ENCODE measurements around the gene CCBE1. TPM values are rescaled to one million over a fixed set of nuclear protein-coding genes. Genes with fewer than 3 reads are reported as not detected.

The CCBE1 gene
- total and polyA plus RNA-seq, 4 experiments from 2014 or later, result not detected

- no peak overlapping the region for H3K27ac Mint-ChIP-seq
- intact Hi-C loops (cut with micrococcal nuclease), result no loop called here
- no peaks in the 10 kb centered on the region for H3K4me1 Mint-ChIP-seq
- H3K4me3 Mint-ChIP-seq, result no peak overlapping the region
- ChIA-PET CTCF (ENCODE audit: partially characterized antibody) (no interaction called here), POLR2A (ENCODE audit: partially characterized antibody) (no interaction called here)
- H3K9me3 Mint-ChIP-seq, result peaks cover 0 to 3% (median 0%) of the 10 kb centered on the region in 8 donors
- H3K27ac ChIP-seq (ENCODE audit: low read depth, low read length), result no peak overlapping the region
- H3K27me3 ChIP-seq (ENCODE audit: insufficient read depth, low read length), result no peaks in the 10 kb centered on the region
- H3K4me3 ChIP-seq (ENCODE audit: low read length in 2 of 2), result no peak overlapping the region
- H3K27me3 Mint-ChIP-seq, result peaks cover 0 to under 1% of the 10 kb centered on the region in 2 donors
- DNase-seq, result no peak
- no peaks in the 10 kb centered on the region for H3K4me1 ChIP-seq (ENCODE audit: insufficient read depth, low read length)
- no peaks in the 10 kb centered on the region for H3K36me3 Mint-ChIP-seq
- H3K9me3 ChIP-seq (ENCODE audit: control insufficient read depth in 1 of 2, low read length in 2 of 2), result no peaks in the 10 kb centered on the region
- no peaks in the 10 kb centered on the region for H3K36me3 ChIP-seq (ENCODE audit: insufficient read depth, low read length)
These were observed 15.7 kb downstream of the CCBE1 start for GRCh38 chr18:59681521-59682004.

- CTCF ChIA-PET (ENCODE audit: partially characterized antibody), result no interaction called here
- no peaks in the 10 kb centered on the region for H3K27me3 ChIP-seq (ENCODE audit: insufficient read depth, low read length)
- no peaks in the 10 kb centered on the region for H3K36me3 Mint-ChIP-seq
- no peak overlapping the region for H3K27ac Mint-ChIP-seq
- intact Hi-C loops (cut with micrococcal nuclease), result no loop called here
- no peak for DNase-seq
- no peak overlapping the region for H3K4me3 ChIP-seq (ENCODE audit: low read length in 2 of 2)
- no peak overlapping the region for H3K27ac ChIP-seq (ENCODE audit: low read depth, low read length)
- no peaks in the 10 kb centered on the region for H3K4me1 ChIP-seq (ENCODE audit: insufficient read depth, low read length)
- peaks cover 0 to 3% (median 0%) of the 10 kb centered on the region in 8 donors for H3K9me3 Mint-ChIP-seq
- no peak overlapping the region for H3K4me3 Mint-ChIP-seq
- no peaks in the 10 kb centered on the region for H3K36me3 ChIP-seq (ENCODE audit: insufficient read depth, low read length)
- no peaks in the 10 kb centered on the region for H3K4me1 Mint-ChIP-seq
- POLR2A ChIA-PET (ENCODE audit: partially characterized antibody), result no interaction called here
- no peaks in the 10 kb centered on the region for H3K27me3 Mint-ChIP-seq
- H3K9me3 ChIP-seq (ENCODE audit: control insufficient read depth in 1 of 2, low read length in 2 of 2), result no peaks in the 10 kb centered on the region
These were observed 16.2 kb downstream of the CCBE1 start for GRCh38 chr18:59681051-59681450.

- ChIA-PET CTCF (ENCODE audit: partially characterized antibody) (no interaction called here), POLR2A (ENCODE audit: partially characterized antibody) (no interaction called here)
- intact Hi-C loops (cut with micrococcal nuclease), result no loop called here
- Histone ChIP-seq H3K4me3 (ENCODE audit: low read length in 2 of 2) (no peak overlapping the region), H3K27me3 (ENCODE audit: insufficient read depth, low read length) (no peaks in the 10 kb centered on the region), H3K27ac (ENCODE audit: low read depth, low read length) (no peak overlapping the region), H3K4me1 (ENCODE audit: insufficient read depth, low read length) (no peaks in the 10 kb centered on the region), H3K9me3 (ENCODE audit: control insufficient read depth in 1 of 2, low read length in 2 of 2) (no peaks in the 10 kb centered on the region), H3K36me3 (ENCODE audit: insufficient read depth, low read length) (no peaks in the 10 kb centered on the region)
- Mint-ChIP-seq H3K4me1 (no peaks in the 10 kb centered on the region), H3K27me3 (no peaks in the 10 kb centered on the region), H3K36me3 (no peaks in the 10 kb centered on the region), H3K27ac (no peak overlapping the region), H3K4me3 (no peak overlapping the region), H3K9me3 (peaks cover 0 to 2% (median 0%) of the 10 kb centered on the region in 8 donors)
- DNase-seq, result no peak
These were observed 21.9 kb downstream of the CCBE1 start for GRCh38 chr18:59675346-59675745.

- Mint-ChIP-seq H3K27me3 (no peaks in the 10 kb centered on the region), H3K27ac (no peak overlapping the region), H3K36me3 (no peaks in the 10 kb centered on the region), H3K4me1 (no peaks in the 10 kb centered on the region), H3K9me3 (peaks cover 0 to 2% (median 0%) of the 10 kb centered on the region in 8 donors), H3K4me3 (no peak overlapping the region)
- ChIA-PET POLR2A (ENCODE audit: partially characterized antibody) (no interaction called here), CTCF (ENCODE audit: partially characterized antibody) (no interaction called here)
- intact Hi-C loops (cut with micrococcal nuclease), result no loop called here
- H3K9me3 ChIP-seq (ENCODE audit: control insufficient read depth in 1 of 2, low read length in 2 of 2), result no peaks in the 10 kb centered on the region
- H3K27me3 ChIP-seq (ENCODE audit: insufficient read depth, low read length), result no peaks in the 10 kb centered on the region
- H3K27ac ChIP-seq (ENCODE audit: low read depth, low read length), result no peak overlapping the region
- no peak for DNase-seq
- H3K36me3 ChIP-seq (ENCODE audit: insufficient read depth, low read length), result no peaks in the 10 kb centered on the region
- H3K4me3 ChIP-seq (ENCODE audit: low read length in 2 of 2), result no peak overlapping the region
- H3K4me1 ChIP-seq (ENCODE audit: insufficient read depth, low read length), result no peaks in the 10 kb centered on the region
These were observed 22.3 kb downstream of the CCBE1 start for GRCh38 chr18:59674903-59675270.

GRCh38 chr18:59674186-59674902, 22.9 kb downstream of the CCBE1 start:
- Histone ChIP-seq H3K4me3 (ENCODE audit: low read length in 2 of 2) (no peak overlapping the region), H3K4me1 (ENCODE audit: insufficient read depth, low read length) (no peaks in the 10 kb centered on the region), H3K9me3 (ENCODE audit: control insufficient read depth in 1 of 2, low read length in 2 of 2) (no peaks in the 10 kb centered on the region), H3K27me3 (ENCODE audit: insufficient read depth, low read length) (no peaks in the 10 kb centered on the region), H3K36me3 (ENCODE audit: insufficient read depth, low read length) (no peaks in the 10 kb centered on the region), H3K27ac (ENCODE audit: low read depth, low read length) (no peak overlapping the region)
- intact Hi-C loops (cut with micrococcal nuclease), result no loop called here
- DNase-seq, result no peak
- Mint-ChIP-seq H3K27ac (no peak overlapping the region), H3K36me3 (no peaks in the 10 kb centered on the region), H3K27me3 (no peaks in the 10 kb centered on the region), H3K9me3 (peaks cover 0 to 2% (median 0%) of the 10 kb centered on the region in 8 donors), H3K4me1 (no peaks in the 10 kb centered on the region), H3K4me3 (no peak overlapping the region)
- ChIA-PET POLR2A (ENCODE audit: partially characterized antibody) (no interaction called here), CTCF (ENCODE audit: partially characterized antibody) (no interaction called here)

DNA sequence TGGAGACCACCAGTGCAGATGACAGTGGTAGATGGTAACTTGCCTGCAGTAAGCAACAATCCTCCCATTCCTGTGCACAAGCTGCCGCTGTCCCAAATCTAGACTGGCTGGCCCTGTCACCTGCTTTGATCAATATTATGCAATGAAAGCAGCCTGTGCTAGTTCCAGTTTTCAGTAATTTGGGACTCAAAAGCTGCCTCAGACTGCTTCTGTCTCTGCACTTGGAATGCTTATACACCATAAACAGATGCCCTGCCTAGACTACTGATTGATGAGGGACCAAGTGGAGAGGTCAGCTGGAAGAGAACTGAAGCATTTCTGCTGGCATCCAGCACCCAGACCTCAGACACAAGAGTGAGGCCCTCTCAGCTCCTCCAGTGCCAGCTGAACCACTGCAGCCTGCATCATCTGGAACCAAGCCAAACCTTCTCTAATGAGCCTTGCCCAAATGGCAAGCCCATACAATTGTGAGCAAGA, 24.9 kb downstream of the CCBE1 start:
- POLR2A ChIA-PET (ENCODE audit: partially characterized antibody), result no interaction called here
- H3K27me3 Mint-ChIP-seq, result no peaks in the 10 kb centered on the region
- no peaks in the 10 kb centered on the region for H3K27me3 ChIP-seq (ENCODE audit: insufficient read depth, low read length)
- DNase-seq, result no peak
- intact Hi-C loops (cut with micrococcal nuclease), result no loop called here
- H3K4me3 Mint-ChIP-seq, result no peak overlapping the region
- peaks cover 0 to 2% (median 0%) of the 10 kb centered on the region in 8 donors for H3K9me3 Mint-ChIP-seq
- no peaks in the 10 kb centered on the region for H3K4me1 Mint-ChIP-seq
- H3K4me1 ChIP-seq (ENCODE audit: insufficient read depth, low read length), result no peaks in the 10 kb centered on the region
- no peaks in the 10 kb centered on the region for H3K36me3 ChIP-seq (ENCODE audit: insufficient read depth, low read length)
- H3K27ac ChIP-seq (ENCODE audit: low read depth, low read length), result no peak overlapping the region
- no peak overlapping the region for H3K4me3 ChIP-seq (ENCODE audit: low read length in 2 of 2)
- CTCF ChIA-PET (ENCODE audit: partially characterized antibody), result no interaction called here
- H3K27ac Mint-ChIP-seq, result no peak overlapping the region
- H3K9me3 ChIP-seq (ENCODE audit: control insufficient read depth in 1 of 2, low read length in 2 of 2), result no peaks in the 10 kb centered on the region
- H3K36me3 Mint-ChIP-seq, result no peaks in the 10 kb centered on the region

DNA sequence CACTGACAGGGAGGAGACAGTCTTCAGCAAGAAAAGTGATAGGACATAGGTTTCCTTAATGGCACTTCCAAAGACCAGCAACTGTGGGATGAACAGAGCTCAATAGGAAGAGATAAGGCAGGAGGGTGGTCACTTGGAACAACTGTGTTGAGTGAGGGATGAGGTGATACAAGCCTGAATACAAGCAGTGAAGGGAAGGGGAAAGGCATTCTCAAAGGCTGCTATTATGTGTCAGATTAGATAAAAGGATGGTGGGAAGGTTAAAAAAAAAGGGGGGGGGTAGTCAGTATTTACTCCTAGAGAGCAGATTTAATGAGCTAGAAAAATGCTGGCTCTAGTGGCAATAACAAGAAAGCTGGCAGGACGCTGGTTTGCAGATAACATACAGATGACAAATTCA, 25.7 kb downstream of the CCBE1 start:
- H3K4me1 ChIP-seq (ENCODE audit: insufficient read depth, low read length), result no peaks in the 10 kb centered on the region
- Mint-ChIP-seq H3K27me3 (no peaks in the 10 kb centered on the region), H3K9me3 (peaks cover 0 to 2% (median 0%) of the 10 kb centered on the region in 8 donors), H3K4me3 (no peak overlapping the region), H3K27ac (no peak overlapping the region), H3K4me1 (no peaks in the 10 kb centered on the region), H3K36me3 (no peaks in the 10 kb centered on the region)
- no peaks in the 10 kb centered on the region for H3K9me3 ChIP-seq (ENCODE audit: control insufficient read depth in 1 of 2, low read length in 2 of 2)
- intact Hi-C loops (cut with micrococcal nuclease), result no loop called here
- no peak overlapping the region for H3K4me3 ChIP-seq (ENCODE audit: low read length in 2 of 2)
- CTCF ChIA-PET (ENCODE audit: partially characterized antibody), result no interaction called here
- DNase-seq, result no peak
- H3K27ac ChIP-seq (ENCODE audit: low read depth, low read length), result no peak overlapping the region
- POLR2A ChIA-PET (ENCODE audit: partially characterized antibody), result no interaction called here
- H3K36me3 ChIP-seq (ENCODE audit: insufficient read depth, low read length), result no peaks in the 10 kb centered on the region
- no peaks in the 10 kb centered on the region for H3K27me3 ChIP-seq (ENCODE audit: insufficient read depth, low read length)

All from CD4-positive, alpha-beta memory T cell (primary cell).